GM19043 (cell line): Measurements from ENCODE around the gene TMEM82.

Experiments
- ATAC-seq: cut with Tn5 transposase; IDR thresholded peaks from one replicate; pipeline ENCODE4 v1.9.1; 2021; ENCODE audit warnings: low read depth; ENCODE audit not compliant: unreplicated experiment

TMEM82 gene

GRCh38 chr1:15719381-15720120 lies 22.7 kb upstream of the TMEM82 start:
- no peak for ATAC-seq

- ATAC-seq, result no peak
Measured at GRCh38 chr1:15720861-15721260, 21.4 kb upstream of the TMEM82 start.

- ATAC-seq, result no peak
Measured at GRCh38 chr1:15722411-15722810, 19.9 kb upstream of the TMEM82 start.

GRCh38 chr1:15722836-15723532 lies 19.3 kb upstream of the TMEM82 start:
- ATAC-seq, result no peak

- ATAC-seq, result no peak
Measured at GRCh38 chr1:15723631-15724246, 18.6 kb upstream of the TMEM82 start.

GRCh38 chr1:15724949-15725880 lies 17.1 kb upstream of the TMEM82 start:
- ATAC-seq, result no peak

GRCh38 chr1:15726508-15726907 lies 15.8 kb upstream of the TMEM82 start:
- ATAC-seq, result no peak

GRCh38 chr1:15727021-15727420 lies 15.3 kb upstream of the TMEM82 start:
- no peak for ATAC-seq

- ATAC-seq, result no peak
Measured at GRCh38 chr1:15727424-15727823, 14.9 kb upstream of the TMEM82 start.

GRCh38 chr1:15727866-15728534 lies 14.3 kb upstream of the TMEM82 start:
- no peak for ATAC-seq

GRCh38 chr1:15728937-15729657 lies 13.2 kb upstream of the TMEM82 start:
- no peak for ATAC-seq

GRCh38 chr1:15730423-15730822 lies 11.9 kb upstream of the TMEM82 start:
- no peak for ATAC-seq

- ATAC-seq, result no peak
Measured at GRCh38 chr1:15730936-15731335, 11.4 kb upstream of the TMEM82 start.

- ATAC-seq, result no peak
Measured at GRCh38 chr1:15731735-15732685, 10.3 kb upstream of the TMEM82 start.

- ATAC-seq, result no peak
Measured at GRCh38 chr1:15732686-15733081, 9.6 kb upstream of the TMEM82 start.

GRCh38 chr1:15733218-15733725 lies 9.0 kb upstream of the TMEM82 start:
- no peak for ATAC-seq

- no peak for ATAC-seq
Measured at GRCh38 chr1:15733726-15734226, 8.5 kb upstream of the TMEM82 start.

GRCh38 chr1:15734296-15734695 lies 8.0 kb upstream of the TMEM82 start:
- ATAC-seq, result no peak
